NCI-H774 (cell line): ENCODE measurements around the gene NTMT1.
"Not testable (repeated sequence)": the region's sequence is repeated elsewhere in the genome, so short reads cannot be mapped to it uniquely, and the experiment has no call there.

Experiments
- DNase-seq: peaks from one replicate; lab custom pipeline; 2025; lab: John Stamatoyannopoulos, UW

NTMT1 gene

DNA sequence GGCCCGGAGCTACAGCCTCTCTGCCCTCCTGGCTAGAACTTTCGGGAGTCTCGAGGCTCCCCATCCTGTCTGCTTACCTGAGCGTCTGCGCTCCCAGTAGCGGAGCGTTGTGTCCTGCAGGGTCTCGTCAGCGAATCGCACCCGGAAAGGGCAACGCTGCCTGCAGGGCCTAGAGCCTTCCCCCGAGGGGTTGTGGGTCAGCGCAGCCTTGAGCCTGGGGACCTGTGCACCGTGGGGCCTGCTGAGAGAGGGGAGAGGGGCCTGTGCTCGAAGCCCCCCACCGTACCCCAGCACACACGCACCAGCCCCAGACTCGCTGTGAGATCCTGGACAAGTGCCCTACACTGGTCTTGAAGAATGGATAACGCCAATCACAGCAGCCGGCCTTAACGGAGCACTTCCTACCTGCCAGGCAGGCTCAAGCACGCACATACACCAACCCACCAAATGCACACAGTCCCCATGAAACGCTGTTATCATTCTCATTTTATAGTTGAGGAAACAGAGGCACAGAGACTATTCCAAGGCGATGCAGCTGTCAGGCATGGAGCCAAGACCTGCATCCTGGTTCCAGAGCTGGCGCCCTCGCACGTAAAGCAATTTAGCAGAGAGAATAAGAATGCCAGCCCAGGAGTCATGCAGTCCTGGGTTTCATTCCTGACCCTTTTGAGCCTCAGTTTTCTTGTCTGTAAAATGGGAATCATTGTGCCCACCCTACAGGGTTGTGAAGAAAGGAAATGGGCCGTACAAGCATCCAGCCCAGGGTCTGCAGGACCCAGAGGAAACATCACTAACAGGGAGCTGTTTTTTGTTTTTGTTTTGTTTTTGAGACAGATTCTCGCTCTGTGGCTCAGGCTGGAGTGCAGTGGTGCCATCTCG lies 10.3 kb upstream of the NTMT1 start:
- DNase-seq = no peak

DNA sequence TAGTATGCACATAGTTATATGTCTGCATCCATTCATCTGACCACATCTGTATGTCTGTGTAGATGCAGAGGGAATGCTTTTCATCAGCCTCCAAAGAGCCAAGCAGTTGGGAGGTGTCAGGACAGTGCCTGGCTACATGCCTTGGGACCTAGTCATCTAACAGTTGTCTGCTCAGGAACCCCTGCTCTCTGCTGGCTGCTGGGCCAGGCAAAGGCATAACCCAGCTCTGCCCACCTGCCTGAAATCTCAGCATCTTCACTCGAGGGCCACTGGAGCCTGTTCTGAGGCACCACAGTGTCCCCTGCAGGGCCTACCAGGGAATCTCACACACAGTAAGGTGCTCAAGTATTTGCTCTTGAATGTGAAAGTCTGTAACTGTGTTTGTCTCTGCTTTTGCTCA lies 8.8 kb upstream of the NTMT1 start:
- DNase-seq = no peak

DNA sequence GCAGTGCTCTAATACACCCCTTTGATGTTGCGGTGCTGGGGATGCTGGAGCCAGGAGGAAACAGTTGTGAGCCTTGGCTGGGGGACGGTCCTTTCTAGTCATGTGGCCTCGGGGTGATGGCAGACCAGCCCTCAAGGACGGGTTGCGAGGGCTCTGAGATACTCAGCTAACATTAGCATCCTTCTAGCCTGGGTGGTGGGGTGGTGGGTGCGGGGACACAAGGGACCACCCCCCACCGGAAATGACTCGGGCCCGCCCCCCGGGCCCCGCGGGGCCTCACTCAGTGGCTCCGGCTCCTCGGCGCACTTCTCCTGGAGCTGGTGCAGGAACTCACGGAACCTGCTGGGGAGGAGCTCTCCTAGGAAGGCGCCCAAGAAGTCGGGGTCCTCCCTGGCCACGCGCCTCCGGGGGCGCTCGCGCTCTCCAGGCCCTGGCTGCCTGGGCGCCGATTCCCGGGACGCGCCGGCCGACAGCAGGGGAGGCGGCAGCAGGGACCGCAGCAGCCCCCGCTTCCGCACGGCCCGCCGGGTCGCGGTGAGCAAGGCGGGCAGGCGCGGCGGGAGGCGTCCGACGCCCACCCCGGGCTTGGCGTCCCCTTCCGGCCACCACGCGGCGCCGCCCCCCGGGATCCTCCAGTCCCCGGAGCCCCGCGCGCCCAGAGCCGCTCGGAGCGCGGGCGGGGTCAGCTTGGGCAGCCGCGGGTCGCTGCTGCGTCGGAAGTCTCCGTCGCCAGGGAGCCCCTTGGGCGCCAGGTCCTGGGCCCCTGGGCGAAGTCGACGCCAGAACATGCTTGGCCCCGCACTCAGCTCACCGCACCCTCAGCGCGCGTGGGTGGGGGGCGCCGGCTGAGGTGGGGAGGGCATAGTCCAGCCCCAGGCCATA lies 5.9 kb upstream of the NTMT1 start:
- DNase-seq = no peak

DNA sequence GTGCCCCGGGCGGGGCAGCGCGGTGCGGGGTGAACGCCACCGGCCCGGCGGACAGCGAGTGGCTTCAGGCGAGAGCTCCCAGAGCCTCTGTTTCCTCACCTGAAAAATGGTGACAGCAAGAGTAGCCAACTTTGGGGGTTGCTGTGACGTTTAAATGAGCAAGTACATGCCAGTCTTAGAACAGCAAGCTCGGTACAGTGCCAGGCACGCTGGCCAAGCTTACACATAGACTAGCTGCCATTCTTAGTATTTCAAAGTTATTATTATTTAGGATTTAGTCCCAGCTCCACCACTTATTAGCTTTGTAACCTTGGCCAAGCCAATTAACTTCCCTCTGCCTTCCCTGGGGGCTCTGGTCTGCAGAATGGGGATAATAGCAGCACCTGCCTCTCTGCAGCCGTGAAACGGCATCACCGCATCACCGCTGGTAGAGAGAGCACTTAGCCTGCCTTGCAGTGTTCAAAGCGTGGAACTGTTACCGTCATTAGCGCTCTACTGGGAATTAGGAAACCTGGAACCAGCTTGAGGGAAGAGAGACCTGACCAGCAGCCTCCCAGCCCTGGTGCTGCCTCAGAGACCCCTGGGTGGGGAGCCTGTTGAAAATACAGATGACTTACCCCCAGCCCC lies 5.2 kb upstream of the NTMT1 start, which contains the start of gene C9orf50:
Gene C9orf50 (minus strand): TSS at position 433 of the 627 bp plus-strand sequence. CDS start 527 bp downstream, outside the sequence.
- DNase-seq = no peak

DNA sequence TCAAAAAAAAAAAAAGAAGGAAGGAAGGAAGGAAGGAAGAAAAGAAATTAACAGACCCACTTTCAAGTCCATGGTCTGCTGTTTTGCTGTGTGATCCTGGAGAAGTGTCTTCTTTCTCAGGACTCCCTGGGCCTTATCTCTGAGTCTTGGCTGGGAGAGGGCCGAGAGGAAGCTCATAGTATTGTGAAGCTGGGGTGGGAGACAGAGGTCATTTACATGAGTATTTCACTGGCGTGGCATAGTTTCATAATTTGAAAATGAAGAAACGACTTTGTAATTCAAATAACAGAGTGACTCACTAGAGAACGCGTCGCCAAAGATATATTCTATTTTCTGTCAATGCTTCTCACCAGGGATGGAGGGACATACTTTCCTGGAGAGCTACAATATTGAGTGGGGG lies 2.6 kb upstream of the NTMT1 start:
- no peak for DNase-seq

DNA sequence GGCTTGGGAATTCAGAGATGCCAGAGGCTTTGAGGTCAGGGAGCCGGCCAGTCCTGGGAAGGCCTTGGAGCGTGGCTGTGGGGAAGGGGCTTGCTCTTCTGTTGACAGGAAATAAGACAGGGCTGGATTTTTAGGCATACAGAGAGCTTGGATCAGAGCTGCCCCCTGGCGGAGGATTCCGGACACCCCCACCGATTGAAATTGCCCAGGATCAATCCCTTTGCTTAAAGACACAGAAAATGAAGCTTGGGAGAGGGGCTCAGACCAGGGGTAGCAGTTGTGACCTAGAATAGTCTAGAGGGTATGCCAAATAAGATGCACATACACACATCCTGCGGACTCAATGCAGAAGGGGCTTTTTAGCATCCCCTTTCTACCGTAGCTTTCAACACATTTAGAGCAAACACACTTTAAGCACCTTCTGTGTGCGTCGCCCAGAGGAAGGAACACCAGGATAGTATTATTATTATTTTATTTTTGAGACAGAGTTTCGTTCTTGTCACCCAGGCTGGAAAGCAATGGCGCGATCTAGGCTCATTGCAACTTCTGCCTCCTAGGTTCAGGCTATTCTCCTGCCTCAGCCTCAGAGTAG lies 1.7 kb upstream of the NTMT1 start:
- peak; percentile 52 for DNase-seq

DNA sequence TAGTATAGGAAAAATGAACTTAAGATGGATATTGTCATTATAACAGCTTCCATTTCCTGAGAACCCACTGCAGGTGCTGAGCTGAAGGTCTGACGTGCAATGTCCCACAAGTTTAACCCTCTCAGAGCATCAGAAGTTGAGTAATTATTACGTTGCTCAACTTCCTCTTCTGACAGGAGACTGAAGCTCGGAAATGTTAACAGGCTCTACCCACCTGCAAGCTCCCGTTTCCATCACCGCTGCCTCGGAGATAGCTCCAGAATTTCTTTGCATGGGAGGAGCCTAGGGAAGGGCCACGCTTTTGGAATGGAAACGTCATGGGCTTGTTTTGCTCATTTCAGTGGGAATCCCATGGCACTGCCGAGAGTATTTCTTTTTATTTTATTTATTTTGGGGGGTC lies 1.0 kb upstream of the NTMT1 start:
- DNase-seq = peak; percentile 32

DNA sequence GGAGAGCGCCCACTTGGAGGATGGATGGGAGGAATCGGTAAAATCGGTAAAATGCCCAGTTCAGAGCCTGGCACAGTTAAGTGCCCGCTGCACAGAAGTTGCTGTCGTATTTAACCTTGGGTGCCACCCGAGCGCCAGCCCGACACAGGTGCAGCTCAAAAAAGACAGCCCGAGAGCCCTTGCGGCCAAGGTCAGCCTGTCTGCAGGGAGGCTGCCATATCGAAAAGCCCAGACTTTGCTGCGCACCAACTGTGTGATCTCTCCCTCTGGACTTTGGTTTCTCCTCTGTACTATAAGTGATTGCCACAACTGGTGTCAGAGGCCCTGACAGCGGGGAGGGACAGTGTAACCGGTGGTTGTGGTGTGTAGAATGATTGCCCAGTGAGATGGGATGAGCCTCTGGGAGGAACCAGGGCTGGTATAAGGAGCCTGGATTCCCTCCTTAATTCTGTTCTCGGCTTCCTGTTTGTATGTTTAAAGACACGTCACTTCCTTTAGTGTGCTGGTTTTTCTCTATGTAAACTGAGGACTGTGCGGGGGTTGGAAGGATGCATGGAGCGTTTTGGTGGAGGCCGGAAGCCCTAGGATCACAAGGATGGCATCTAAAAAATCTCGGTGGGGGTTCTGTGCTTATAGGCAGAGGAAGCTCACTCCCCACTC lies 792 bp downstream of the NTMT1 start:
- DNase-seq = no peak

DNA sequence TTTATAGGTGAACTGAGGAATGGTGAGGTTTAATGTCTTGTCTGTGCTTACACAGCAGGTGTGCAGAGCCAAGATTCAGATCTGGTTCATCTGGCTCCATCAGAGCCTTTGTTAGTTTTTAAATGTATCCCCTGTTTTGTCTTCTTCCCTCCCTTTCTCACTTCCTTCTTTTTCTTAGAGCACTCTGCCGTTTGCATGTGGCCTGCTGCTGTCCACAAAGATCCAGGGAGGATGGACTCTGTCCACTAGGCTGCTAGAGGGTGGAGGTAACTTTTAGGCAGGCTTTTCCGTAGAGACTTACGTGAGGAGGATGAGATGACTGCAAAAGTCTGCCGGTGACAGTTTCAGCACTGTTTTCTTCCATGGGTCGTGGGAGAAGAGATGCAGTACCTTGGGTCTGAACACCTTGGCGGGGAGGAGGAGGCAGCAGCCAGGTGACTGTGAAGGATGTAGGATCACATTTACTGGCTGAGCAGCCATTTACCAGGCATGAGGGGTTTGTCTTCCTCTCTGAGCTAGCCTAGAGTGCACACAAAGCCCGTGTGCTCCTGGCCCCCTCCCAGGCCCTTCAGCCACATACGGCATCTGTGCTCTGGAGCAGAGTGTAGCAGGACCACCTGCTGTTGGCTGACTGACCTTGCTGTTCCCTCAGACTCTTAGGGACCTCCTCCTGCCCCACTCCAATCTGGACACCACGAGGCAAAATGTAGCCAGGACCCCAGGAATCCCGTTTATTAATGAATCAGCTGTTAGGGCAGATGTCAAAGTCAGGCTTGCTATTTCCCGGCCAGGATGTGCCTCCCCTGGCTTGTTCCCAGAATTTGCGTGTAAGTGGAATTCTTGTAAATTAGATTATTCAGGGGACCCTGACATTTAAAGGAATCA lies 1.8 kb downstream of the NTMT1 start:
- no peak for DNase-seq

DNA sequence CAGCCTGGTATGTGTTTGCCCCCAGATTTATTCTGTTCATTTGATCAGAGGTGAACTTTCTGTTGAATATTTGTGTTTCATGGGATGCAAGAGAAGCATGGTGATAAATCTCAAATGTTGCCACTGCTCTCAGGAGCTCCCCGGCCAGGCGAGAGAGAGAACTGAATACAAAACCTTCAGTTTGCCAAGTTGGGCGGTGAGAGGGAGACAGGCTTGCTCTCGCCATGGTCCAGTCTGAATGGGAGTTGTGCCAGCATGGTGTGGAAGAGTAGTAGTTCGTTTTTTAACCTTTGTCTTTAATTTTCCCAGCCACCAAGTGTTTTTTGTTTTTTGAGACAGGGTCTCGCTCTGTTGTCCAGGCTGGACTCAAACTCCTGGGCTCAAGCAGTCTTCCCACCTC lies 2.7 kb downstream of the NTMT1 start:
- no peak for DNase-seq

DNA sequence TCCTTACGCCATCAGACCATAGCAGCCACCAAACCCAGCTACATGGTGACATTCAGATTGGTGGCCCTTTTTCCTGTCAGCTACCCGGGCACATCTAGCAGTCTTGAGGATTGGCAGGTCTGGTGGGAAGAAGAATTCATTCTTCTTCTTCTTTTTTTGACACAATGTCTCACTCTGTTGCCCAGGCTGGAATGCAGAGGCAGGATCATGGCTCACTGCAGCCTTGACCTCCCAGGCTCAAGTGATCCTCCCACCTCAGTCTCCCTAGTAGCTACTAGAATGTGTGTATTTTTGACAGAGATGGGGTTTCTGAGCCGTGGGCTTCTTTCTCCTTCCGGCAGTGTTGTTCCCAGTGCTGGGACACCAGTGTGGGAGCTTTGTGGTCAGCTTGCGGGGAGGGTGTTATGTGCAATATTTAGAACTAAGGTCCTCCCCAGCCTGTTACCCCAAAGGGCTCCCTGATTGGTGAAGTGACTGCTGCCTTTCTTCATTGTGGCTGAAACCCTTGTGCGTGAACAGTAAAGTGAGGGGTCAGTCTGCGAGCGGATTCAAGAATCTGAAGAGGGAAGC lies 3.4 kb downstream of the NTMT1 start:
- no peak for DNase-seq

DNA sequence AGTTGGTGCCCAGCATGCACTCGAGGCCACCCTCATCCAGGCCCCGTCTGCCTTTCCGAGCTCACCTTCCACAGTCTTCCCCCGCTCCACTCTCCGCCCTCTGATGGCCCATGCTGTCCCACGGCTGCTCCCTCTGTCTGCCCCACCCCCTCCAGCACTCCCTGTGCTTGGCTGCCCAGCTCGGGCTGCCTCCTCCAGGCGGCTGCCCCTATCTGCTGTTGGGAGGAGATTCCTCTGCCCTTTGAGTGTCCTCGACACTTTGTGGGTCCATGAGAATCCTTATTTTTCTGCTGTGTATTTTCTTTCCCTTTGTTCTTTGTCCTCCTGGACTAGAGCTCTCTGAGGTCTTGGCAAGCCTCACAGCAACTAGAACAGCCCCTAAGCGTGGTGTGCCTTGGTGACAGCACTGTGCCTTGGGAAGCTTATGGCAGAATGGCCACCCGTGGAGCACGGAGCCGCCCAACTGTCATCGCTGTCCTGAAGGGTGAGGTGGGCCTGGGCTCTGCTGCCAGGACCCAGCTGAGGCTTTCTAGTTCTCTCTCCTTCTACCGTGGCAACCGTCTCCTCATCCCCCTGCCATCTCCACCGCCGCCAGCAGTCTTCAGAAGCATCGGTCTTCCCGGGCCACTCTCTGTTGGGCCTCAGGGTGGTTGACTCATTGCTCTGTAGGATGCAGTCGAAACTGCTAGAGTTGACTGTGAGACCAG lies 5.2 kb downstream of the NTMT1 start:
- no peak for DNase-seq

DNA sequence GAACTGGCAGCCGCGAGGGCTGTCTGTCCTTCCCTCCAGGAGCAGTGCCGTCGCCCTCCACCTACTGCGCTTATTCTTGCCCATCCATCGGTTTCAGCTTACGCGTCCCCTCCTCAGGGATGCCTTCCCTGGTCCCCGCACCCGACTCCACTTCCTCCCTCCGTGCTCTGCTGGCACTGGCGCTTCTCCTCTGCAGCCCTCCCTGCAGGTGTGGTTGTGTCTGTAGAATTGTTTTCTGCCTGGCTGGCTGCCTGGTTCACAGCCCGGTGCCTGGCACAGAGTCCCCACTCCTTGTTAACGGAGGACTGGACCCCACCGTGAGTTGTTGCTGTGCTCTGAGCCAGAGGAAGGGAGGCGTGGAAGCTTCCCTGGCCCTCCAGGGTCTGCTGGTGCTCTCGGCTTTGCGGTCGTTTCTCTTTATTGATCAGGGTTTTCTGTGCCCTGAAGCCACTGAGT lies 5.7 kb downstream of the NTMT1 start:
- DNase-seq = no peak

DNA sequence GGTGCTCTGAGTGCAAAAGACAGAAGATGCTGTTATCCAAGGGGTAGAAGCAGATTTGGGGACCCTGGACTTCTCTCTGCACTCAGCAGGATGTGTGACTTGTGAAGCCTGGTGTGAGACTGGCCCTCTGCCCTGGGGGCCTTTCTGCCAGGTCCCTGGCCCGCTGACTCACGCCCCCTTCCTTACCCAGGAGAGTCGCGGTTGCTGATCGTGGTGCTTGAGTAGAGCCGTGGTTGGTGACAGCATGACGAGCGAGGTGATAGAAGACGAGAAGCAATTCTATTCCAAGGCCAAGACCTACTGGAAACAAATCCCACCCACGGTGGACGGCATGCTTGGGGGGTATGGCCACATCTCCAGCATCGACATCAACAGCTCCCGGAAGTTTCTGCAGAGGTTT lies 6.5 kb downstream of the NTMT1 start:
- no peak for DNase-seq

DNA sequence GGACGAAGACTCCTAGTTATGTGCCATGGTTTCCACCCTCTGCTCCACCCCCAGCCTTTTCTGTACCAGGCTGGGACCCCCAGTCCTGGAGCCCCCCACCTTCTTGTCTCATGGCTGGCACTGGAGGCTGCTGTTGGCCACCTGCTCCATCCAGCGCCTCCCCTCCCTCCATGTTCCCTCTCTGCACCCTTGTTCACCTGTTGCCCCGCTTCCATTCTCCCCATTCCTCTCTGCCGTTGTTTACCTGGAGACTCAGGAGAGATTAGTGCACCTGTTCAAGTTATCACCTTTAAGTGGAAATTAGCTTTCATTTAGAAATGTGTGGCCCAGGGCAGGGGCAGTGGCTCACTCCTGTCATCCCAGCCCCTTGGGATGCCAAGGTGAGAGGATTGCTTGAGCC lies 7.2 kb downstream of the NTMT1 start:
- DNase-seq = no peak

DNA sequence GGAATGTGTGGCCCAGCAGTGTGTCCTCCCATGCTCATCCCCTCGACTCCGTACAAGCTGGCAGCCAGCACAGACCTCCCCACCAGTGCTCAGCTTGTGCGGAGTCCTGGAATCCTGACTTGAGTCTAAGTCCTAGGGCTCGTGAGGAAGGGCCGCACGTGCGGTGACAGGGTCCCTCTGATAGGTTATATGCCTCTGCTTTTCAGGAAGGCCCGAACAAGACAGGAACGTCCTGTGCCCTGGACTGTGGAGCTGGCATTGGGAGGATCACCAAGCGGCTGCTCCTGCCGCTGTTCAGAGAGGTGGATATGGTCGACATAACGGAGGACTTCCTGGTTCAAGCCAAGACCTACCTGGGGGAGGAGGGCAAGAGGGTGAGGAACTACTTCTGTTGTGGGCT lies 7.9 kb downstream of the NTMT1 start:
- DNase-seq = no peak

DNA sequence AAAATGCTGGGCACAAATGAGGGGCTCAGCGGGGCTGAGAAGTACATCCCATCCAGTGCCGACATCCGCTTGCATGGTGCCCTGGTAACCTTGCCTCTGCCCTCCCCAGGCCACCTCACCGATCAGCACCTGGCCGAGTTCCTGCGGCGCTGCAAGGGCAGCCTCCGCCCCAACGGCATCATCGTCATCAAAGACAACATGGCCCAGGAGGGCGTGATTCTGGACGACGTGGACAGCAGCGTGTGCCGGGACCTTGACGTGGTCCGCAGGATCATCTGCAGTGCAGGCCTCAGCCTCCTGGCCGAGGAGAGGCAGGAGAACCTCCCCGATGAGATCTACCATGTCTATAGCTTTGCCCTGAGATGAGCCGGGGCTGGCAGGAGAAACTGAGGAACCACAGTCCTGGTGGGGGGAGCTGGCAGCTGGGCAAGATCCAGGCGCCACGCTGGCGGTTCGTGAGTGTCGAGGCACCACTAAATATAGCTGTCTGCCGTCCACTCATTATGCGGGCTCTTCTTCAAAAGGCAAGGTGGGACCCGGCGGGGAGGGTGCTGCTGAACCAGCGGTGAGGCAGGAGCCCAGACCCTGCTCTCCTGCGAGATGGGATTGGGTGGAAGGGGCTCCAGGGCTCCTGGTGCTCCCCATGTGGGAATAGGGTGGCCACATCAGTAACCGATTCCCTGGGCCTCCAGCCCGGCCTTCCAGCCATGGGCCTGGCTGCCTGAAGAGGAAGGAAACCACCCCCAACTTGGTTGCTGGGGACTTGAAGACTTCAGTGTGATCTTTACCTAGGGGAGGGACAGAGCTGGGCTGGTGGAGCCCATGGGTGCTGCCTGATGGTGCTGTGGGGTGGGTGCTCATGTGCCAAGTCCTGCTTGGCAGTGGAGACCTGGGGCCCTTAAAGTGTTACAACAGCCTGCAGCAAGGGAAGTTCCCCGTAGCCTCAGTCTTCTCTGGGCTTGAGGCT lies 9.4 kb downstream of the NTMT1 start:
- DNase-seq = no peak

DNA sequence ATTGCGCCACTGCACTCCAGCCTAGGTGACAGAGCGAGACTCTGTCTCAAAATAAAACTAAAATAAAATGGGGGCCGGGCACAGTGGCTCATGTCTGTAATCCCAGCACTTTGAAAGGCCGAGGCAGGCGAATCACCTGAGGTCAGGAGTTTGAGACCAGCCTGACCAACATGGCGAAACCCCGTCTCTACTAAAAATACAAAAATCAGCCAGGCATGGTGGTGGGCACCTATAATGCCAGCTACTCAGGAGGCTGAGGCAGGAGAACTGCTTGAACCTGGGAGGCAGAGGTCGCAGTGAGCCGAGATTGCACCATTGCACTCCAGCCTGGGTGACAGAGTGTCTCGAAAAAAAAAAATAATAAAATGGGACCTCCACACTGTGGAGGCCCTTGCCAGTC lies 10.4 kb downstream of the NTMT1 start:
- not testable (repeated sequence) for DNase-seq
